NK-92 (cell line): Measurements from ENCODE around the gene ZNF785.
"Not testable (repeated sequence)": the region's sequence is repeated elsewhere in the genome, so short reads cannot be mapped to it uniquely, and the experiment has no call there.

ENCODE experiments used
- DNase-seq: peaks from one replicate; lab custom pipeline; 2025; ENCODE audit not compliant: unreplicated experiment; lab: John Stamatoyannopoulos, UW

ZNF785 gene

DNA sequence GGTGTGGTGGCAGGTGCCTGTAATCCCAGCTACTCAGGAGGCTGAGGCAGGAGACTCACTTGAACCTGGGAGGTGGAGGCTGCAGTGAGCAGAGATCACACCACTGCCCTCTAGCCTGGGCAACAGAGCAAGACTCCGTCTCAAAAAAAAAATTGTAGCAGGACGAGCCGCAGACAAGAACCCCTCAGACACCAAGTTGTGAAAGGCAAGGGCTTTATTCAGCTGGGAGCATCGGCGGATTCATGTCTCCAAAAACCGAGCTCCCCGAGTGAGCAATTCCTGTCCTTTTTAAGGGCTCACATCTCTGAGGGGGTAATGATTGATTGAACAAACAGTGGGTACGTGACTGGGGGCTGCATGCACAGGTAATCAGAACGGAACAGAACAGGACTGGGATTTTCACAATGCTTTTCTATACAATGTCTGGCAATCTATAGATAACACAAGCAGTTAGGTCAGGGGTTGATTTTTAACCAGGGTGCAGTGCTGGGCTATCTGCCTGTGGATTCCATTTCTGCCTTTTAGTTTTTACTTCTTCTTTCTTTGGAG lies 44.5 kb downstream of the ZNF785 start:
- not testable (repeated sequence) for DNase-seq

DNA sequence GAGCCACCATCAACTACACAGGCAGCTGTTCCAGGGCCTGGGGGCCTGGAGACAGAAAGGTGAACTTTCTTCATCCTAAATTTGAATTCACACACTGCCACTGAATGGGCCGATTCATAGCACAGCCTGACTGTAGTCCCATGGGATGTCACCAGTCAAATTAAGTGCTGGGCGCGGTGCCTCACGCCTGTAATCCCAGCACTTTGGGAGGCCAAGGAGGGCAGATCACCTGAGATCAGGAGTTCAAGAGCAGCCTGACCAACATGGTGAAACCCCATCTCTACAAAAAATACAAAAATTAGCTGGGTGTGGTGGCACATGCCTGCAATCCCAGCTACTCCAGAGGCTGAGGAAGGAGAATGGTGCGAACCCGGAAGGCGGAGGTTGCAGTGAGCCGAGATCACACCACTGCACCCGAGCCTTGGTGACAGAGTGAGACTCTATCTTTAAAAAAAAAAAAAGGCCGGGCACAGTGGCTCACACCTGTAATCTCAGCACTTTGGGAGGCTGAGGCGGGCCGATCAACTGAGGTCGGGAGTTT lies 45.4 kb downstream of the ZNF785 start:
- not testable (repeated sequence) for DNase-seq

DNA sequence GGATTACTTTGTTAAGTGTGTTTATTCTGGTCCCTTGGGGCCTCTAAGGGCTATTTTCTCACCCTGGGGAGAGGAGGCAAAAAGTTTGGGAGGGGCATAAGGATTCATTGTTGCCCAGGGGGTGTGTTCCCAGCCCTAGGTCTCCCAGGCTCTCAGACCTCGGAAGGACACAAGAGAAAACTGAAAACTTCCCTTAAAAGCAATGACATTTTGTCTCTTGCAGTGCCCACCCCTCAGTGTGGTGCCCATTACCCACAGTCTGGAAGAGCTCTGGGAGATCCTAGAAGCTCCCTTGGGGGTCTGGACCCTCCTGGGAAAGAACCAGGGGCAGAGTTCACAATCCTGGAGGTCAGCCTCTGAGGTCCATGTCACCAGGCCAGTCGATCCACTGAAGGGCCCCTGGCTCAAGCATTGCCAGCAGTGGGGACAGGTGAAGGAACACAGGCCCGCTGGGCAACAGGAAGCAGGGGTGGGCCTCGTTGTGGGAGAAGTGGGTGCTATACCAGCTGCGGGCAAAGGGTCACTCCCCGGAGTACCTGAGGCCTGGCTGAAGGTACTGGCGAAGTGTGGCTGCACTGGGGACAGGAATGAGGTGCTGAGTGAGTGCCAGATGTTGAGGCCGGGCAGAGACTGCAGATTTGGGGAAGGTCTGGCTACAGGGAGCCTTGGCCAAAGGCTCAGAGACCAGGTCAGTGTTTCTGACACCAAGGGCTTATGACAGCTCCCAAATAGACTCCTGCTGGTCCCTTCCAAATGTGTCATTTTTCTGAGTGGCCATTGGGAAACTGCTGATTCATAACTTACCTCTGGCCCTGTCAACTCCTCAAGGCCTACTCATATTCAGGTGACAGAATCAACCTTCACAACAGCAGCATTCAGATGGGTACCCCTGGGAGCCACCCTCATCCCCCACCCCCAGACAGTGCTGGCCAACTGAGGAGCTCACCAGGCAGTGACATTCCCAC lies 46.2 kb downstream of the ZNF785 start:
- no peak for DNase-seq

DNA sequence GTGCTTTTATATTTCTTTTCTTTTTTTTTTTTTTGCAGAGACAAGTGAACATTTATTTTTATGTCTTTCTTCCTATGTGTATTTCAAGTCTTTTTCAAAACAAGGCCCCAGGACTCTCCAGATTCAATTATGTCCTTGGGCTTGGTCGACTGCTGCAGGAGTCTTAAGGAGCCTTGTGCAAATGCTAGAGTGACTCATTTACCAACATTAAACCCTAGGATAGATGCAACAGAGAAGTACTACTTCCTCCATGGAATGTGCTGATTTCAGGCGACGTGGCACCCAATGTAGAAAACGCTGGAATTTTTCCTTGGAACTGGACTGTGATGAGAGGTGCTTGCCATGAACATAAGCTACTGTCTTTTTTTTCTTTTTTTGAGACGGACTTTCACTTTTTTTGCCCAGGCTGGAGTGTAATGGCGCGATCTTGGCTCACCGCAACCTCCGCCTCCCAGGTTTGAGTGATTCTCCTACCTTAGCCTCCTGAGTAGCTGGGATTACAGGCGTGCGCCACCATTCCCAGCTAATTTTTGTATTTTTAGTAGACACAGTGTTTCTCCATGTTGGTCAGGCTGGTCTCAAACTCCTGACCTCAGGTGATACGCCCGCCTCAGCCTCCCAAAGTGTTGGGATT lies 49.0 kb downstream of the ZNF785 start:
- not testable (repeated sequence) for DNase-seq

DNA sequence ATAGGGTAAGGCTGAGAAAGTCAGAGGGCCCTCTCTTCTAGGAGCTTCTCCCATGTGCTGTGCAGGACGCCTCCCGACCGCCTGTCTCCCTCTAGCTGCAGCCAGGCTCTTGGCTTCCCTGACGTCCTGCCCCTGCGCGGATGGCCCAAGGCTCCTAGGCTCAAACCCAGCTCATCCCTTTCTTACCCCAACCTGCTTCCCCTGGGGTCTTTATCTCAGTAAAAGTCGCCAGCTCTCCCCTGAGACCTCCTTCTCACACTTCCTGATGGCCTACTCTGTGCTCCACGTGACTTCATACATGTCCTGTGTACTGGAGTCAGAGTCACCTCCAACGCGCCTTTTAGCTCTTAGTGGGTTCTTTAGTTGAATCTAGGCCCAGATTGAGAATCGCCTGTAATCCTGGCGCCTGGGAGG lies 49.7 kb downstream of the ZNF785 start:
- no peak for DNase-seq

DNA sequence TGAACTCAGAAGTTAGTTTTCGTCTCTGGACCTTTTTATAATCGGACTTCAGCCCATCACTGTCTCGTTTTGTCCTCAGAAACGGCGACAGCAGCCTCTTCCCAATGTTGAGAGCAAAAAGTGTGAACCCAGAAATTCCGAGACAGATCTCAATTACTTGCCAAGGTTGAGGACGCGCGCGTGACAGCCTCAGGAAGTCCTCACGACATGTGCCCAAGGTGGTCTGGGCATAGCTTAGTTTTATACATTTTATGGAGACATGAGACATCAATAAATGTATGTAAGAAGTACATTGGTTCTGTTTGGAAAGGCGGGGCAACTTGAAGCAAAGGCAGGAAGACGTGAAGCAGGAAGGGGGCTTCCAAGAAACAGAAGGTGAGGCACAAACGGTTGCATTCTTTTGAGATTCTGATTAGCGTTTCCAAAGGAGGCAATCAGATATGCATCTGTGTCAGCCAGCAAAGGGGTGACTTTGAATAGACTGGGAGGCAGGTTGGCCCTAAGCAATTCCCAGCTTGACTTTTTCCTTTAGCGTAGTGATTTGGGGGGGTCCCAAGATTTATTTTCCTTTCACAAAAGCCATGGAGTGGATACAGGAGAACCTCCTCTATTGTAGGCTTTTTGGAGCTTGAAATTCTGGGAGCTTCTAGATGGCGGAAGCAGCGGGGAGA lies 50.3 kb downstream of the ZNF785 start:
- DNase-seq = no peak

DNA sequence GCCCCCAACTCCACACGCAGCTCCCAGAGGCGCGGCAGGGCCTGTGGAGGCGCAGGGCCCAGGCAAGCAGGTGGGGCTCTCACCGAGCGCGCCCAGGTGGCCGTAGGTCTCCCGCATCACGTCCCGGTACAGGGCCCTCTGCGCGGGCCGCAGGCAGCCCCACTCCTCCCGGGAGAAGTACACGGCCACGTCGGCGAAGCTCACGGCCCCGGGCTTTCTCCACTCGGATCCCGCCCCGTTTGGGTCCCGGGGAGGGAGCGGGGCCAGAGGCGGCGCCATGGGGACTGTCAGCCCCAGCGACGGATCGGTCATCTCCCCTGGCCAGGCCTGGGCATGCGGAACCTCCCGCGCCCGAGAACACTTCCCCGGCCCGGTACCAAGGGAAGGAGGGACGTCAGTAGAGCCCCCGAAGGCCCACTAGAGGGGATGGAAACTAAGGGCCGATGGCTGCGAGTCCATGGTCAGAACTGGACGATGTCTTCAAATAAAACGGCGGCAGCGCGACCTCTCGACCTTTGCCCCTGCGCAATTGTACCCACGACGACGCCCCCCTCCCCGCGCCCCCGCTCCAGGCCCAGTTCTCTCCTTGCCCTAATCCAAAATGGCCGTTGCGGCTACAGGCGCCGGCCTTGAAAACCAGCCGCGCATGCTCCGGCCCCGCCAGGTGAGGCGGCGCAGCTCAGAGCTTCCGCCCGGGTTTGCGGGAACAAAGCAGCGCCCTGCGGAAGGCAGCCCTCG lies 51.0 kb downstream of the ZNF785 start, which contains the start of gene ZNF747:
Gene ZNF747 (minus strand): TSS at position 491 of the 738 bp plus-strand sequence. CDS start 179 bp downstream, at position 312.
- DNase-seq = peak; percentile 49

DNA sequence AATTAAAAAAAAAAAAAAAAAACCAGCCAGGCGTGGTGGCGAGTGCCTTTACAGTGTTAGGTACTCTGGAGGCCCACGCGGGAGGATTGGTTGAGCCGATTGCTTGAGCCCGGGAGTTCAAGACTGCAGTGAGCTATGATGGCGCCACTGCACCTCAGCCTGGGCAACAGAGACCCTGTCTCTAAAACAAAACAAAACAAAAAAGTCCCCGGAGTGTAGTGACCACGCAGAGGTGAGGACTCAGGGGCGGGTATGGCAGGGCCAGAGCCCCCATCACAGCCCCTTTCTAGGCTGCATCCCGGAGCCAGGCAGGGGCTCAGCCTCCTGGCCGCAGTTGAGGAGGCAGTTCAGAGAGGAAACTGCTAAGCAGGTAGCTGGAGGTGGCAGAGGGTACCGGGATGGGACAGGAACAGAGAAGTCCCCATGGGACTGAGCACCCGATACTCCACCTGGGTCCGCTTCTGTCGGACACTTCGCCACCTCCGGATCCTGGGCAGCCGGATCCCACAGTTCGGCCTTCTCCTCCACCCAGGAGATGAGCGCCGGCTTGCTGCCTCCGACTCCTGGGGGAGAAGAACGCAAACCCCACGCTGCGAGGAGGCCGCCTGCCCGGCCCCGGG lies 51.6 kb downstream of the ZNF785 start:
- DNase-seq = no peak

DNA sequence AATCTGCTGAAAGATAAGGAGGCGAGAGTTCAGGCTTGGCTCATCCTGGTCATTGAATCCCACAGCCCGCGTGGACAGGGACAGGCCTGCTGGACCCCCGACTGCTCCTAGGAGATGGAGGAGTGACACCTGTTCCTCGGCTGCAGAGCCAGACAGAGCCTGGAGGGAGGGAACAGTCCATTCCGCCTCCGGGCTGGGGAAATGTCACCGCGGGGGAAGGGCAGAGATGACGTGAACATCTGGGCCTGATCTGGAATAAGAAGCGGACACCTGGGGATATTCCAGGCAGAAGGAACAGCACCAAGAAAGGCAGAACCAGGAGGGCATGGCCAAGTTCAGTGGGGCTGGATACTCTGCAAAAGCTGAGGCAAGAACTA lies 52.4 kb downstream of the ZNF785 start:
- DNase-seq = no peak

DNA sequence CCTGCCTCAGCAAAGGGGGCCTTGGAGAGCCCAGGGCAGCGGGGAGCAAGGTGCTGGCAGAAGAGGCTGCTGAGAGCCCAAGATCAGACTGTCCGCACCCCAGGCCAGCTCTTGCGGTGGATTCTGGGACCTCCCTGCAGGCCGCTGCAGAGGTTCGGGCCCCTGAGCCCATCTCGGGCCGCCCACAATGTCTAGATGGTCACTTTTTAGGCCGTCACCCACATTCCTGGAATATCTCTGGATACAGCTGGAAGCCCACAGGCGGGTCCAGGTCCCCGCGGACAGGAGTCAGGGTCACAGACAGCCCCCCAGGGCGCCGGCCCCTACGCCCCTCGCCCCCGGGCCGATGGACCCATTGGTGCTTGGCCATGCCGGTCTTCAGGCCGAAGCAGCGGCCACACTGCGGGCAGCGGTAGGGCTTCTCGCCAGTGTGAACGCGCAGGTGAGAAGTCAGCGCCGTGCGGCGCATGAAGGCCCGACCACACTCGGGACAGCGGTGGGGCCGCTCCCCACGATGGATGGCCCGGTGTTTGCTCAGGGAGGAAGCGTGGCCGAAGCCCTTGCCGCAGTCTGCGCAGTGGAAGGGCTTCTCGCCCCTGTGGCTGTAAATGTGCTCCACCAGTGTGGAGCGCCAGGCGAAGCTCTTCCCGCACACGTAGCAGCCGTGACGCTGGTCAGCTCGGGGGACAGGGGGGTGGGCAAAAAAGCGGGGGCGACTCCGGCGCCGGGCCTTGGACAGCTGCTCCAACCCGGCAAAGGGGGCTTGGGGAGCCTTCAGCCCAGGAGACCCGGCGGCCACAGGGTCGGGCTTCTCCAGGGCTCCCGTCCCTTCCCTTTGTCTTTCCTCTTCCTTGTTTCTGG lies 53.0 kb downstream of the ZNF785 start:
- no peak for DNase-seq
